OCI-LY3 (cell line): Measurements from ENCODE around the gene TMEM234.

Experiments
- H2AFZ ChIP-seq: fragments of 200-600, 300-600 bp; shearing (Covaris generic); 2 replicates; pipeline ENCODE4 v1.6.0; 2014; ENCODE audit warnings: antibody characterized with exemption, low read depth, low read length
- H3K27ac ChIP-seq: fragments of 200-600, 300-600 bp; sonication (generic); 2 replicates; pipeline ENCODE4 v1.5.1; 2014; ENCODE audit warnings: mild to moderate bottlenecking, low read length, moderate library complexity, mixed read lengths
- H3K27me3 ChIP-seq: fragments of 200-600, 300-600 bp; sonication (generic); 2 replicates; pipeline ENCODE4 v1.6.1; 2014; ENCODE audit warnings: low read depth, low read length, mixed read lengths
- H3K36me3 ChIP-seq: fragments of 200-600, 300-600 bp; sonication (generic); replicated peaks from 2 replicates; pipeline ENCODE3; 2014; ENCODE audit warnings: low read depth, low read length, mixed read lengths
- H3K4me1 ChIP-seq: fragments of 300-600, 200-600 bp; sonication (generic); 2 replicates; pipeline ENCODE4 v1.6.1; 2014; ENCODE audit warnings: low read length, mixed read lengths
- H3K4me2 ChIP-seq: fragments of 200-600, 300-600 bp; sonication (generic); 2 replicates; pipeline ENCODE4 v1.6.1; 2014; ENCODE audit warnings: low read length, mixed read lengths
- H3K4me3 ChIP-seq: fragments of 300-600, 200-600 bp; sonication (generic); 2 replicates; pipeline ENCODE4 v1.5.1; 2014; ENCODE audit warnings: antibody characterized with exemption, mild to moderate bottlenecking, low read length, moderate library complexity
- H3K79me2 ChIP-seq: fragments of 300-600, 200-600 bp; shearing (Covaris generic); 2 replicates; pipeline ENCODE4 v1.6.1; 2014; ENCODE audit warnings: mild to moderate bottlenecking, low read length, mixed read lengths
- H3K9ac ChIP-seq: fragments of 300-600, 200-600 bp; shearing (Covaris generic); 2 replicates; pipeline ENCODE4 v1.6.0; 2014; ENCODE audit warnings: mild to moderate bottlenecking, low read length, moderate library complexity
- H3K9me3 ChIP-seq: fragments of 200-600, 300-600 bp; shearing (Covaris generic); 2 replicates; pipeline ENCODE4 v1.6.1; 2014; ENCODE audit warnings: low read length, mixed read lengths; ENCODE audit not compliant: insufficient read depth
- H4K20me1 ChIP-seq: fragments of 200-600, 300-600 bp; sonication (generic); 2 replicates; pipeline ENCODE4 v1.6.1; 2016; ENCODE audit warnings: low read length, mixed read lengths; ENCODE audit not compliant: insufficient read depth
- CTCF ChIP-seq: fragments of 200-600, 300-600 bp; sonication (generic); IDR thresholded peaks from 2 replicates; pipeline ENCODE4 v1.5.1; 2014; ENCODE audit warnings: antibody characterized with exemption, low read length, low read depth
- EZH2phosphoT487 ChIP-seq: fragments of 200-600 bp; shearing (Covaris generic); IDR thresholded peaks from 2 replicates; pipeline ENCODE4 v1.6.1; 2018; ENCODE audit warnings: antibody characterized with exemption, mixed run types, low read depth

Gene TMEM234

GRCh38 chr1:32224285-32224684 lies 2.1 kb upstream of the TMEM234 start:
- H4K20me1 ChIP-seq = no peaks in the 10 kb centered on the region
- no peak overlapping the region for H3K9ac ChIP-seq
- no peaks in the 10 kb centered on the region for H3K27me3 ChIP-seq
- TF ChIP-seq EZH2phosphoT487 (no peak), CTCF (no peak)
- H3K4me3 ChIP-seq = no peak overlapping the region
- no peak overlapping the region for H3K4me2 ChIP-seq
- H3K4me1 ChIP-seq = peaks cover 11% of the 10 kb centered on the region
- H3K27ac ChIP-seq = no peak overlapping the region
- no peak overlapping the region for H2AFZ ChIP-seq
- peaks cover 11% of the 10 kb centered on the region for H3K36me3 ChIP-seq
- no peaks in the 10 kb centered on the region for H3K9me3 ChIP-seq
- H3K79me2 ChIP-seq = peaks cover 21% of the 10 kb centered on the region

- H3K4me1 ChIP-seq = peaks cover 11% of the 10 kb centered on the region
- H3K27ac ChIP-seq = no peak overlapping the region
- H3K9me3 ChIP-seq = no peaks in the 10 kb centered on the region
- H4K20me1 ChIP-seq = no peaks in the 10 kb centered on the region
- H3K9ac ChIP-seq = no peak overlapping the region
- peak overlapping the region; percentile 87; the same call in 1 of the 2 replicates for H3K4me3 ChIP-seq
- no peak for TF ChIP-seq CTCF
- no peak for TF ChIP-seq EZH2phosphoT487
- peaks cover 8% of the 10 kb centered on the region for H3K36me3 ChIP-seq
- no peaks in the 10 kb centered on the region for H3K27me3 ChIP-seq
- no peak overlapping the region for H2AFZ ChIP-seq
- H3K79me2 ChIP-seq = peaks cover 21% of the 10 kb centered on the region
- peak overlapping the region; percentile 77; the same call in 1 of the 2 replicates for H3K4me2 ChIP-seq
Observed at GRCh38 chr1:32223683-32224082, 1.5 kb upstream of the TMEM234 start.

DNA sequence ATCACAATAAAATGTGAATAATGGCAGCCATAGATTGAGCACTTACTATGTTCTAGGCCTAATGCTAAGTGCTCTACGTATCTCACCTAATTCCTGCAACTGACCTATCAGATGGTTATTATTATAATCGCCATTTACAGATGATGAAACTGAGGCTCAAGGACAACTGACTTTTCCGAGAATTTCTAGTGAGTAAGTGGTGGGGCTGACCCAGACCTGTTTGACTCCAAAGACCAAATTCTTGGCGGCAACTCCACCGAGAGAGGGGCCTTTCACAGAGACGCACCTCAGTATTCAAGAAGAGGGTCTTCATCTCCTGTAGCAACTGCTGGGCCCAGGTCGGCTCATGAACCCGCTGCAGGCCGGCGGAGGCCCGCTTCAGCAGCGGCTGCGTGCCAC lies 573 bp downstream of the TMEM234 start:
- Histone ChIP-seq H3K27ac (no peak overlapping the region), H3K4me3 (peak overlapping the region; percentile 87), H3K27me3 (no peaks in the 10 kb centered on the region), H3K4me2 (peak overlapping the region; percentile 91), H2AFZ (peak overlapping the region; percentile 83), H3K9me3 (no peaks in the 10 kb centered on the region), H3K36me3 (no peaks in the 10 kb centered on the region), H3K4me1 (peaks cover 11% of the 10 kb centered on the region), H3K9ac (peak overlapping the region; percentile 88), H3K79me2 (peaks cover 21% of the 10 kb centered on the region), H4K20me1 (no peaks in the 10 kb centered on the region)
- TF ChIP-seq EZH2phosphoT487 (no peak), CTCF (no peak)

DNA sequence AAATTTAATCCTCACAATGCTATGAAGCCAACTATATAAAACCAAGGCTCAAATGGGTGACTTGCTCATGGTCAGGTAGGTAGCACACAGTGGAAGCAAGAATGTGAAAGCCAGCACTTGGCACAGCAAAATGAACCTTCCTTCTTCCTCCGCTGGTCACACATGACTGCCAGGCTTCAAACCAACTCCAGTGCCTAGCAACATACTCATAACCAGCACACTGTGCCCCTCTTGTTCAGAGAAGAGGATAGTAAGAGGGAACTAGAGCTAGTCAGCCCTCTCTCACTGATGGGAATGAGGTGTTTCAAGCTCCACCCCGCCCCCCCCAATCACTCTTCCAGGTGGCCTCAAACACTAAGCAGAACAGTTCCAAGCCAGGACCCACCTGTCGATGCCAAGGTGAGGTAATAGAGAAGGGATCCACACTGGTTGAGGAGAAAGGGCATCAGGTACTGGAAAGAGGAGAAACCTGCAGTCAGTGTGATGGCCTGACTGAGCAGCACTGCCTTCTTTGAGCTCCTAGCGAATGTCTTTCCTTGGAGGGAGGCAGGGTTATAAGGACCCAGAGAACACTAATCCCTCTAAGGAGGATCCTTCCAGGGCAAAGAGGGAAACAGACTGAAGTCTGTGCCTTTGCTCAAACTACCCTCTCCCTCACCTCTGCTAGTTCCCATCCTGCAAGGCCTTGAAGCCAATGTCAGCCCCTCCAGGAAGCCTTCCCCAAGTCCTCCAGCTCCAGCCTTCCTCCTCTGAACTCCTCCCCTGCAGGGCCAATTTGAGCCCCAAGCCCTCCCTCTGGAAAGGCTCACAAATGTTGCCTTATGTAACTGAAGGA lies 1.2 kb downstream of the TMEM234 start:
- H3K4me1 ChIP-seq = peaks cover 11% of the 10 kb centered on the region
- H3K9me3 ChIP-seq = no peaks in the 10 kb centered on the region
- H3K27ac ChIP-seq = no peak overlapping the region
- no peaks in the 10 kb centered on the region for H4K20me1 ChIP-seq
- H3K4me3 ChIP-seq = peak overlapping the region; percentile 87
- no peak for TF ChIP-seq CTCF
- TF ChIP-seq EZH2phosphoT487 = no peak
- no peak overlapping the region for H2AFZ ChIP-seq
- H3K9ac ChIP-seq = peak overlapping the region; percentile 88
- peak overlapping the region; percentile 91 for H3K4me2 ChIP-seq
- H3K79me2 ChIP-seq = peaks cover 21% of the 10 kb centered on the region
- H3K27me3 ChIP-seq = no peaks in the 10 kb centered on the region
- no peaks in the 10 kb centered on the region for H3K36me3 ChIP-seq
